Neural progenitor cell (in vitro differentiated cells): ENCODE measurements around the gene GSE1. TPM values are rescaled to one million over a fixed set of nuclear protein-coding genes. Genes with fewer than 3 reads are reported as not detected.

Source experiments
- DNase-seq: peaks from one replicate; pipeline ENCODE4 v3.0.0-alpha.2; 2016; ENCODE audit warnings: low spot score
- H2AFZ ChIP-seq: fragments of 200-600 bp; sonication (generic); replicated peaks from 2 replicates; pipeline ENCODE4 v1.6.1; 2016; ENCODE audit warnings: antibody characterized with exemption
- H3F3A ChIP-seq: fragments of 200-600 bp; sonication (generic); 2 replicates; pipeline ENCODE4 v1.6.1; 2016; ENCODE audit warnings: antibody characterized with exemption, low read depth
- H3K27ac ChIP-seq: fragments of 200-600 bp; sonication (generic); 2 replicates; pipeline ENCODE4 v1.5.1; 2016; ENCODE audit warnings: mild to moderate bottlenecking
- H3K27me3 ChIP-seq: fragments of 200-600 bp; sonication (generic); 2 replicates; pipeline ENCODE4 v1.6.1; 2016; ENCODE audit warnings: mild to moderate bottlenecking, moderate library complexity
- H3K36me3 ChIP-seq: fragments of 200-600 bp; sonication (generic); 2 replicates; pipeline ENCODE4 v1.5.1; 2016
- H3K4me1 ChIP-seq: fragments of 200-600 bp; sonication (generic); 2 replicates; pipeline ENCODE4 v1.6.1; 2016; ENCODE audit warnings: mixed run types
- H3K4me2 ChIP-seq: fragments of 200-600 bp; sonication (generic); 2 replicates; pipeline ENCODE4 v1.6.1; 2016
- H3K4me3 ChIP-seq: fragments of 200-600 bp; sonication (generic); 2 replicates; pipeline ENCODE4 v1.5.1; 2016
- H3K79me2 ChIP-seq: fragments of 200-600 bp; sonication (generic); 2 replicates; pipeline ENCODE4 v1.6.1; 2016; ENCODE audit warnings: low read depth
- H3K9ac ChIP-seq: fragments of 200-600 bp; sonication (generic); 2 replicates; pipeline ENCODE4 v1.6.1; 2016
- H3K9me3 ChIP-seq: fragments of 200-600 bp; sonication (generic); 2 replicates; pipeline ENCODE4 v1.5.1; 2016; ENCODE audit warnings: low read depth
- H4K20me1 ChIP-seq: fragments of 200-600 bp; sonication (generic); 2 replicates; pipeline ENCODE4 v1.6.1; 2016; ENCODE audit warnings: low read depth
- H3K27ac Mint-ChIP-seq: 3 replicates; pipeline ENCODE4 v1.8.0; 2021; ENCODE audit warnings: mixed read lengths
- H3K27me3 Mint-ChIP-seq: 2 replicates; pipeline ENCODE4 v1.8.0; 2022; ENCODE audit warnings: low read depth, mild to moderate bottlenecking, inconsistent platforms, moderate library complexity, mixed read lengths; ENCODE audit not compliant: insufficient read depth
- H3K36me3 Mint-ChIP-seq: 3 replicates; pipeline ENCODE4 v1.8.0; 2021; ENCODE audit warnings: mixed read lengths
- H3K4me1 Mint-ChIP-seq: 3 replicates; pipeline ENCODE4 v1.8.0; 2021; ENCODE audit warnings: mixed read lengths
- H3K4me3 Mint-ChIP-seq: 3 replicates; pipeline ENCODE4 v1.8.0; 2021; ENCODE audit warnings: mild to moderate bottlenecking, moderate library complexity, mixed read lengths
- H3K9me3 Mint-ChIP-seq: 3 replicates; pipeline ENCODE4 v1.8.0; 2020; ENCODE audit warnings: mixed read lengths
- EZH2 ChIP-seq: fragments of 200-600 bp; sonication (generic); IDR thresholded peaks from 2 replicates; pipeline ENCODE4 v1.6.1; 2017; ENCODE audit warnings: antibody characterized with exemption, mild to moderate bottlenecking, moderate library complexity
- EZH2phosphoT487 ChIP-seq: fragments of 200-600 bp; sonication (generic); IDR thresholded peaks from 2 replicates; pipeline ENCODE4 v1.6.1; 2017; ENCODE audit warnings: antibody characterized with exemption
- total RNA-seq: library from RNA; depleted of rRNA; stranded (reverse); fragments of >200 nt; gene quantifications from 2 replicates; pipeline ENCODE4 v1.2.3, GENCODE V29; 2015; ENCODE audit warnings: low replicate concordance
- TF ChIP-seq, protein P1 (sequence below): fragments of 200-600 bp; sonication (generic); IDR thresholded peaks from 2 replicates; pipeline ENCODE4 v1.5.1; 2017; ENCODE audit warnings: antibody characterized with exemption, mild to moderate bottlenecking

The GSE1 gene
- total RNA-seq, 1 donor from 2014 or later: 7.7 TPM

GRCh38 chr16:85678016-85678415, 64.9 kb downstream of the GSE1 start:
- TF ChIP-seq EZH2phosphoT487 (no peak), EZH2 (no peak)
- TF ChIP-seq, protein P1, sequence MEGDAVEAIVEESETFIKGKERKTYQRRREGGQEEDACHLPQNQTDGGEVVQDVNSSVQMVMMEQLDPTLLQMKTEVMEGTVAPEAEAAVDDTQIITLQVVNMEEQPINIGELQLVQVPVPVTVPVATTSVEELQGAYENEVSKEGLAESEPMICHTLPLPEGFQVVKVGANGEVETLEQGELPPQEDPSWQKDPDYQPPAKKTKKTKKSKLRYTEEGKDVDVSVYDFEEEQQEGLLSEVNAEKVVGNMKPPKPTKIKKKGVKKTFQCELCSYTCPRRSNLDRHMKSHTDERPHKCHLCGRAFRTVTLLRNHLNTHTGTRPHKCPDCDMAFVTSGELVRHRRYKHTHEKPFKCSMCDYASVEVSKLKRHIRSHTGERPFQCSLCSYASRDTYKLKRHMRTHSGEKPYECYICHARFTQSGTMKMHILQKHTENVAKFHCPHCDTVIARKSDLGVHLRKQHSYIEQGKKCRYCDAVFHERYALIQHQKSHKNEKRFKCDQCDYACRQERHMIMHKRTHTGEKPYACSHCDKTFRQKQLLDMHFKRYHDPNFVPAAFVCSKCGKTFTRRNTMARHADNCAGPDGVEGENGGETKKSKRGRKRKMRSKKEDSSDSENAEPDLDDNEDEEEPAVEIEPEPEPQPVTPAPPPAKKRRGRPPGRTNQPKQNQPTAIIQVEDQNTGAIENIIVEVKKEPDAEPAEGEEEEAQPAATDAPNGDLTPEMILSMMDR: no peak
- no peaks in the 10 kb centered on the region for H3K27me3 ChIP-seq
- H3F3A ChIP-seq: peaks cover 10% of the 10 kb centered on the region
- H4K20me1 ChIP-seq: peaks cover 12% of the 10 kb centered on the region
- Mint-ChIP-seq H3K27ac (no peak overlapping the region), H3K9me3 (no peaks in the 10 kb centered on the region), H3K4me3 (no peak overlapping the region), H3K27me3 (peaks cover 2% of the 10 kb centered on the region), H3K36me3 (peaks cover 23% of the 10 kb centered on the region), H3K4me1 (peaks cover 1% of the 10 kb centered on the region)
- no peak overlapping the region for H3K4me2 ChIP-seq
- no peak for DNase-seq
- no peak overlapping the region for H2AFZ ChIP-seq
- peaks cover 3% of the 10 kb centered on the region for H3K79me2 ChIP-seq
- H3K9ac ChIP-seq: no peak overlapping the region
- no peaks in the 10 kb centered on the region for H3K36me3 ChIP-seq
- no peak overlapping the region for H3K27ac ChIP-seq
- no peaks in the 10 kb centered on the region for H3K9me3 ChIP-seq
- H3K4me3 ChIP-seq: no peak overlapping the region
- no peaks in the 10 kb centered on the region for H3K4me1 ChIP-seq

DNA sequence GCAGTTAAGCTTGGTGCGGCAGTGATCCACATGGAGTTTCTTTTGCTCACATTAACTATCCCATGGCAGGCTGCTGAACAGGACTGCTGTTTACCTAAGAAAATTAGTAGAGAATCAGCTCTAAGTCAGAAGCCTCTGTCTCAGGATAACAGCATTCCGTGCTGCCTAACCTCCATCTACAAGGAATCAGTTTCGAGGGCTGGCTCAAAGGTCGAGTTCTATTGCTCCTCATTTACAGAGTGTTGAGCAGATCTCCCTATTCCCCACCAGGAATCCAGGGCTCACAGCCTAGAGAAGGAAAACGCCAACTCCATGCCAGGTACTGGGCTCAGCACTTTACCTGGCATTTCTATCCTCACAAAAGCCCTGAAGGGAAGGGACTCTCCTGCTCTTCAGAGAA, 65.7 kb downstream of the GSE1 start:
- H3K4me2 ChIP-seq: no peak overlapping the region
- peaks cover 11% of the 10 kb centered on the region for H3K79me2 ChIP-seq
- peaks cover 10% of the 10 kb centered on the region for H3F3A ChIP-seq
- H3K9ac ChIP-seq: no peak overlapping the region
- Mint-ChIP-seq H3K27me3 (peaks cover 2% of the 10 kb centered on the region), H3K36me3 (peaks cover 25% of the 10 kb centered on the region), H3K4me1 (peaks cover 7% of the 10 kb centered on the region), H3K9me3 (no peaks in the 10 kb centered on the region), H3K27ac (no peak overlapping the region), H3K4me3 (no peak overlapping the region)
- DNase-seq: no peak
- H3K36me3 ChIP-seq: no peaks in the 10 kb centered on the region
- peaks cover 5% of the 10 kb centered on the region for H3K4me1 ChIP-seq
- no peak overlapping the region for H2AFZ ChIP-seq
- no peak overlapping the region for H3K4me3 ChIP-seq
- H3K9me3 ChIP-seq: no peaks in the 10 kb centered on the region
- H4K20me1 ChIP-seq: peaks cover 21% of the 10 kb centered on the region
- TF ChIP-seq EZH2 (no peak), EZH2phosphoT487 (no peak)
- TF ChIP-seq, protein P1: no peak
- no peaks in the 10 kb centered on the region for H3K27me3 ChIP-seq
- no peak overlapping the region for H3K27ac ChIP-seq

- no peak overlapping the region for H3K4me3 Mint-ChIP-seq
Measured at GRCh38 chr16:85679870-85680269, 66.7 kb downstream of the GSE1 start.

More at GRCh38 chr16:85679870-85680269, 66.7 kb downstream of the GSE1 start:
- H2AFZ ChIP-seq: no peak overlapping the region
- peaks cover 27% of the 10 kb centered on the region for H4K20me1 ChIP-seq
- H3K27ac ChIP-seq: no peak overlapping the region
- H3K9ac ChIP-seq: no peak overlapping the region
- Mint-ChIP-seq H3K36me3 (peaks cover 23% of the 10 kb centered on the region), H3K27me3 (peaks cover 2% of the 10 kb centered on the region), H3K4me1 (peaks cover 9% of the 10 kb centered on the region), H3K9me3 (no peaks in the 10 kb centered on the region), H3K27ac (no peak overlapping the region)
- peaks cover 7% of the 10 kb centered on the region for H3F3A ChIP-seq
- H3K9me3 ChIP-seq: no peaks in the 10 kb centered on the region
- no peaks in the 10 kb centered on the region for H3K27me3 ChIP-seq
- no peak overlapping the region for H3K4me2 ChIP-seq
- TF ChIP-seq, protein P1: no peak
- TF ChIP-seq EZH2 (no peak), EZH2phosphoT487 (no peak)
- no peak overlapping the region for H3K4me3 ChIP-seq
- H3K79me2 ChIP-seq: peaks cover 19% of the 10 kb centered on the region
- peaks cover 5% of the 10 kb centered on the region for H3K4me1 ChIP-seq
- no peak for DNase-seq
- no peaks in the 10 kb centered on the region for H3K36me3 ChIP-seq
